GM21367 (cell line): Measurements from ENCODE around the gene OR10AD1.
"Not testable (repeated sequence)": the region's sequence is repeated elsewhere in the genome, so short reads cannot be mapped to it uniquely, and the experiment has no call there.

Experiments
- ATAC-seq: cut with Tn5 transposase; IDR thresholded peaks from one replicate; pipeline ENCODE4 v1.9.1; 2021; ENCODE audit not compliant: unreplicated experiment

OR10AD1 gene

DNA sequence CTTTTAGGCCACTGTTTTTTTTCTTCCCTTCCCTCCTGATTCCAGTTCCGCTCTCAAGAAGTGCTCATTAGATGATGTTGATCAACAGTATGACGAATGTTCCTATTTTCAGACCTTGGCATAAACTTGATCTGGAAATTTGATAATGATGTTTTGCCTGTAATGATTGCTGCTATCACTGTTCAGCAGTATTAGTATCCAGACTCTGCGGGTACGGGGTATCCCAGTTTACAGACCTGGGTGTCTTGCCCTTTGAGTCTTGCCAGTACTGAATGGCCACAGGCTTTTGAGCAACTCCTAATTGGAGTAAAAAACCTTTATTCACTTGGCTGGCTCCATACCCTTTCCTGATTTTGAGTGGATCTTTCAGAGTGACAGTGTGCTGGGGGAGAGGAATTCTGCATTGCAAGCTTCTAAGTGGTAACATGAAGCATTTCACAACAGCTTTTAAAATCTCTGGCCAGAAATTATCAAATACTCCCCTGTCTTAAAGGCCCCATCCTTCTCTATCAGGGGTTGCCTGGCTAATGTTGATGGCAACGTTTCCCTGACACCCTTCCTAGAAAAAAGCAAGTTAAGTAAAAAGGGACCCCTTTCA, 39.8 kb downstream of the OR10AD1 start:
- ATAC-seq = no peak

DNA sequence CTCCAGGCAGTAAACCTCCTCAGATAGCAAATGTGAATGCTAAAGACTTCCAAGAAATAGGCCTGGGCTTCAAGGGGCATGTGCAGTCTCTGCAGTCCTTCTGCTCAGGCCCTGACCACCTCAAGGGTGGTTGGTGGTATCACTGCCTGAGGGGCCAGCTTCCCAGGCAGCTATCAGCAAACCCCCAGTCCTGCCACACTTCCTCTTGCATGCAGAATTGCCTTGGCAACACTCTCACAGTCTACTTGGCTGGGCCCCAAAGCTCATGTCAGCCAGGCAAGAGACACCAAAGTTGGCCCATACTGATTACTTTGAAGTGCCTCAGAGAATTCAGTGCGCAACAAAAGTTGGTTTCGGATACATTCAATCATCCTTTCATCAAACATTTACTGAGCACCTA, 42.3 kb downstream of the OR10AD1 start:
- no peak for ATAC-seq

DNA sequence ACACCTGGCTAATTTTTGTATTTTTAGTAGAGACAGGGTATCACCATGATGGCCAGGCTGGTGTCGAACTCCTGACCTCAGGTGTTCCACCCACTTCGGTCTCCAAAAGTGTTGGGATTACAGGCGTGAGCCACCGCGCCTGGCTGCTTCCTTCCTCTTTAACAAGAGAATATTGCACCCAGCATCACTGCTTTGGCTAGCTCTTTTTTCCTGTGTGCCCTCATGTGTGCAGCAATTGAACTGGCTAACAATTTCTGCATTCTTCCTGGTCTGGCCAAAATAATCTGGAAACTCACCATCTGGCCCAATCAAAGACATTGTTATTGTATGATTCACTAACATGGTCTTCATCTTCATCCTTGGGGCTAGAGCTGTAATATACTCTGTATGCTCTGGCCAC, 43.0 kb downstream of the OR10AD1 start:
- no peak for ATAC-seq

DNA sequence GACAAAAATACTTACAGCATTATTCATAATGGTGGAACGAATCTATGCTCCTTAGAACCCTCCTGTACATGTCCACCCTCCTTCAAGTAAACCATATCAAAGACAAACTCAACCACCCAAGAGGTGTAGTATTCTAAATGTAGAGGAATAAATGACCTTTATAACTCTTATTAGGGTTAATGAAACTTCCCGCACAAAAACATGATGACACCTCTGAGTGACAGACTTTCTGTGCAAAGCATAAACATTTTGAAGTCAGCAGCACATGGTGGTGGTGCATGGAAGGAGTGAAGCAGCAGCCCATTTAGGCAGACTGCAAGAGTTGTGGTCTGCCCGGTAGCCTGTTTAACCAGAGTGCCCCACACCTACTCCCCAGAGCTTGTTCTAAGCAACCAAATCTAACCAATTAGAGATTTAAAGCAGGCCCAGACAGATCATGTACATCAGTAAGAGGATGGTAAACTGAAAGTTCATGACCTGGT, 45.2 kb downstream of the OR10AD1 start:
- no peak for ATAC-seq

DNA sequence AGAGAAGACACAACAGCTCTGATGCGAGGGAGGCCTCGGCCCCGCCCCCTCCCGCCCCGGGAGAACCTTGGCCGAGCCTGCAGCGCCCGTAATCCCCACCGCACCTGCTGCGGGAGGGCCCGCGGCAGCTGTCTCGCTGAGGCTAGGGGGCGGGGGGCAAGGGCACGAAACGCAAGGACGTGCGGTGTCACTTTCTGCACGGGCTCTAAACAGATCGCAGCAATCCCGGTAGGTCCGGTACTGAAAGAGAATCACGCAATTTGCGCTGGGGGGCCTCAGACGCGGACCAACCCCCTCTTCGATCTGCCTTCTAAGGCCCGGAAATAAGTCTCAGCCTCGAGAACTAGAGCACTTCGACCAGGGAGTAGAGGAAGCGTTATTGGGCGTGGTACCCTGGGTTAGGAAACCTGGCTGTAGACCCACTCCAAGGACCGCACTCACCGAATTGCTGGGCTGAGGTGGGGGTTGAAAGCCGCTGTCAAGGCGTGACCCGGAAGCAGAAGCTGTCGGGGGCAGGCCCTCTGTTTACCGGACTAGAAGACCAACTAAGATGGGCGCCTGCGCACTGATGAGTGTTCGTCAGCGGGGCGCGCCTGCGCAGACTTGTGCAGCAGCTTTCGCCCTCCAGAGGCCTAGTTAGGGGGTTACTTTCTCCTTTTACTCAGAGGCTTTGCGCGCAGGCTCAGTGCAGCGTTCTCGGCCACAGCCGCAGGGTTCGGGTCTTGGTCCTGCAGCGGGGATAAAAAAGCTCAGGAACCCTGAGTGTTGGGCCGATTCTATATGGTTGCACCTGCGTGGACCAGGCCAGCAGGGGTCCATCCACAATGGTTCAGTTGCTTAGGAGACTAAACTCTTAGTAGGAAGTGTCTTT, 45.8 kb downstream of the OR10AD1 start, which contains the start of gene ASB8:
Gene ASB8 (minus strand): TSS at position 498 of the 871 bp plus-strand sequence. CDS start 4,019 bp downstream, outside the sequence.
- ATAC-seq = peak; percentile 84

DNA sequence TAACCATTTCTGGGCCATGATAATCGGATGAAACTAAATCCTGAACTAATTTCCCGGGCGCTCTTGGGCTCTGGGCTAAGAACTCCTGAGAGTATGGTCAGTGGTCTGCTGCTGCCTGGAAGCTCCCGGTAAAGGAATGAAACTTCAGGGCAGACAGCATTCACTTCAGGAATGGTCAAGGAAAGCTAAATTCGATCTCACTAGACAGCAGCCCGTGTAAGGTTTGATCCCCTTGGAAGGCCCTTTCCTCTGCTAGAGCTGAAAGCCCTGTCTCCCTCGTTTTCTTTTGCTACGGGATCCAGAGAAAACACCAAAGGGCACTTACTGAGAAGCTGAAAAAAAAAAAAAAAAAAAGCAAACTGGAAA, 46.5 kb downstream of the OR10AD1 start:
- ATAC-seq = no peak

DNA sequence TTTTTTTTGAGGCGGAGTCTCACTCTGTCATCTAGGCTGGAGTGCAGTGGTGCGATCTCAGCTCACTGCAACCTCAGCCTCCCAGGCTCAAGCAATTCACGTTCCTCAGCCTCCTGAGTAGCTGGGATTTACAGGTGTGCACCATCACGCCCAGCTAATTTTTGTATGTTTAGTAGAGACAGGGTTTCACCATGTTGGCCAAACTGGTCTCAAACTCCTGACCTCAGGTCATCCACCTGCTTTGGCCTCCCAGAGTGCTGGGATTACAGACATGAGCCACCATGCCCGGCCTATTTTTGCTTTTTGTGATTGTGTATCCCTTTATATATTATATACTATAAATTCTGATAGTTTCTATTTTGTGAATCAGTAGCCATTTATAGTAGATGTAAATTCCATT, 47.3 kb downstream of the OR10AD1 start:
- not testable (repeated sequence) for ATAC-seq
